Fibroblast of the aortic adventitia (primary cell): ENCODE data around the gene PCDHGA1. TPM values are rescaled to one million over a fixed set of nuclear protein-coding genes. Genes with fewer than 3 reads are reported as not detected.

Source experiments
- DNase-seq: peaks from one replicate; pipeline ENCODE4 v3.0.0-alpha.2; 2010; ENCODE audit warnings: low read depth
- H3K4me3 ChIP-seq: 2 replicates; pipeline ENCODE4 v1.5.1; 2011; ENCODE audit warnings: low read depth, mild to moderate bottlenecking, control low read depth, low read length, moderate library complexity
- total RNA-seq: library from RNA; depleted of rRNA; stranded (reverse); fragments of >200 nt; gene quantifications from 2 replicates; pipeline ENCODE4 v1.2.3, GENCODE V29; 2012; ENCODE audit warnings: low replicate concordance
- TF ChIP-seq, protein P1 (sequence below): IDR thresholded peaks from 2 replicates; pipeline ENCODE4 v1.5.1; 2011; ENCODE audit warnings: mild to moderate bottlenecking, low read length, control low read depth, inconsistent platforms; ENCODE audit not compliant: insufficient read depth

The PCDHGA1 gene
- total RNA-seq, 1 donor = 1.4 TPM

- TF ChIP-seq, protein P1, sequence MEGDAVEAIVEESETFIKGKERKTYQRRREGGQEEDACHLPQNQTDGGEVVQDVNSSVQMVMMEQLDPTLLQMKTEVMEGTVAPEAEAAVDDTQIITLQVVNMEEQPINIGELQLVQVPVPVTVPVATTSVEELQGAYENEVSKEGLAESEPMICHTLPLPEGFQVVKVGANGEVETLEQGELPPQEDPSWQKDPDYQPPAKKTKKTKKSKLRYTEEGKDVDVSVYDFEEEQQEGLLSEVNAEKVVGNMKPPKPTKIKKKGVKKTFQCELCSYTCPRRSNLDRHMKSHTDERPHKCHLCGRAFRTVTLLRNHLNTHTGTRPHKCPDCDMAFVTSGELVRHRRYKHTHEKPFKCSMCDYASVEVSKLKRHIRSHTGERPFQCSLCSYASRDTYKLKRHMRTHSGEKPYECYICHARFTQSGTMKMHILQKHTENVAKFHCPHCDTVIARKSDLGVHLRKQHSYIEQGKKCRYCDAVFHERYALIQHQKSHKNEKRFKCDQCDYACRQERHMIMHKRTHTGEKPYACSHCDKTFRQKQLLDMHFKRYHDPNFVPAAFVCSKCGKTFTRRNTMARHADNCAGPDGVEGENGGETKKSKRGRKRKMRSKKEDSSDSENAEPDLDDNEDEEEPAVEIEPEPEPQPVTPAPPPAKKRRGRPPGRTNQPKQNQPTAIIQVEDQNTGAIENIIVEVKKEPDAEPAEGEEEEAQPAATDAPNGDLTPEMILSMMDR = no peak
- DNase-seq = no peak
- H3K4me3 ChIP-seq = no peak overlapping the region
These were observed 187.0 kb downstream of the PCDHGA1 start for GRCh38 chr5:141517312-141517711.

- DNase-seq = peak; percentile 61
- TF ChIP-seq, protein P1 = no peak
- no peak overlapping the region for H3K4me3 ChIP-seq
These were observed 187.7 kb downstream of the PCDHGA1 start for GRCh38 chr5:141517880-141518617.

- TF ChIP-seq, protein P1 = no peak
- no peak overlapping the region for H3K4me3 ChIP-seq
- DNase-seq = no peak
These were observed 188.3 kb downstream of the PCDHGA1 start for GRCh38 chr5:141518618-141519015.

- TF ChIP-seq, protein P1 = no peak
- DNase-seq = no peak
- H3K4me3 ChIP-seq = no peak overlapping the region
These were observed 189.6 kb downstream of the PCDHGA1 start for GRCh38 chr5:141519605-141520565.

- H3K4me3 ChIP-seq = no peak overlapping the region
- TF ChIP-seq, protein P1 = no peak
- DNase-seq = peak; percentile 100
These were observed 191.0 kb downstream of the PCDHGA1 start for GRCh38 chr5:141521244-141521781.

DNA sequence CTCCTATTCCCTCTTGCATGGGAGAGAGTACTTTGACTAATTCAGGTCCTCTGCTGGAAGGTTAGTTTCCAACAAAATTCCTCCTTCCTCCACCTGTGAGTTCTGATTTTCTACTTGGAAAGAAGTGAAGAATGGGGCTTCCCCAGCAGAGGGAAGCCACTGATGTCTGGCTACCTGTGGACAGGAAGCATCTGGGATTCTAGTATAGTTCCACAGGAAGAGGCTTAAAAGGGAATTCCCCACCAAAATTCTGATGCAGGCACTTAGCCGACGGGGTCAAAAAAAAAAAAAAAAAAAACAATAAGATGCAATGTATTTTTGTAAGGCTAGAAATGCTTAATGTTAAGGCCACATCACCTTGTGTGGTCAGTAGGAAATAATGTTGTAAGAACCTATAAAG lies 192.0 kb downstream of the PCDHGA1 start:
- no peak overlapping the region for H3K4me3 ChIP-seq
- TF ChIP-seq, protein P1 = no peak
- DNase-seq = no peak
